Nephron progenitor cell (in vitro differentiated cells): Measurements from ENCODE around the gene RAMP1.

ENCODE experiments used
- DNase-seq: peaks from one replicate; pipeline ENCODE4 v3.0.0; 2021
- H3K27ac Mint-ChIP-seq: 2 replicates; pipeline ENCODE4 v1.8.0; 2021; ENCODE audit warnings: mild to moderate bottlenecking, moderate library complexity, mixed read lengths
- H3K27me3 Mint-ChIP-seq: 2 replicates; pipeline ENCODE4 v1.8.0; 2021; ENCODE audit warnings: mild to moderate bottlenecking, low read depth, mixed read lengths; ENCODE audit not compliant: poor library complexity
- H3K36me3 Mint-ChIP-seq: 2 replicates; pipeline ENCODE4 v1.8.0; 2021; ENCODE audit warnings: low read depth, mixed read lengths
- H3K4me1 Mint-ChIP-seq: 2 replicates; pipeline ENCODE4 v1.8.0; 2021; ENCODE audit warnings: mixed read lengths
- H3K4me3 Mint-ChIP-seq: 2 replicates; pipeline ENCODE4 v1.8.0; 2021; ENCODE audit warnings: mild to moderate bottlenecking, moderate library complexity, mixed read lengths
- H3K9me3 Mint-ChIP-seq: 2 replicates; pipeline ENCODE4 v1.8.0; 2021; ENCODE audit warnings: mild to moderate bottlenecking, moderate library complexity, mixed read lengths
- CTCF ChIP-seq: fragments of 200-600 bp; sonication (generic); IDR thresholded peaks from 2 replicates; pipeline ENCODE4 v1.5.0; 2021; ENCODE audit warnings: antibody characterized with exemption

The RAMP1 gene

GRCh38 chr2:237896507-237896892, 37.1 kb downstream of the RAMP1 start:
- H3K27ac Mint-ChIP-seq, result peak overlapping the region; percentile 48
- TF ChIP-seq CTCF, result no peak
- no peaks in the 10 kb centered on the region for H3K9me3 Mint-ChIP-seq

DNA sequence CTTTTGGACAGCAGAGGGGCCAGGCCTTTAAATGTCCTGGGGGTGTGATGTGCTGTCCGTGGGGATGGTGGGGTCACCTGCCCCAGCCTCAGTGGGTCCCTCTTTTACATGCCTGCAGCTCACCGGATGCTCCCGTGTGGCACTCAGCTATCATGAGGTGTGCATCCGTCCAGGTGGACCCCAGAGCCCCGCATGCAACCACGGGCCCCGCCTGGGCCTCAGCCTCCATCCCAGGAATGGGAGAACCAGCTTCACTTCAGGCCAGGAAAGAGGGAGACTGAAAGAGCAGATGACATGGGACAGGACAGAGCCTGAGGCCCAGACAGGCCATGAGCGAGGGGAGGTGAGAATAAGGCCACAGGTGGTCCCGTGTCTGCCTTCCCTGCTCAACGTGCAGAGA, 37.5 kb downstream of the RAMP1 start:
- H3K4me3 Mint-ChIP-seq, result no peak overlapping the region
- peaks cover 19% of the 10 kb centered on the region for H3K4me1 Mint-ChIP-seq
- no peak for TF ChIP-seq CTCF
- DNase-seq, result no peak
- H3K27ac Mint-ChIP-seq, result no peak overlapping the region
- H3K36me3 Mint-ChIP-seq, result no peaks in the 10 kb centered on the region
- no peaks in the 10 kb centered on the region for H3K9me3 Mint-ChIP-seq
- H3K27me3 Mint-ChIP-seq, result peaks cover 5% of the 10 kb centered on the region

More at GRCh38 chr2:237896507-237896892, 37.1 kb downstream of the RAMP1 start:
- Mint-ChIP-seq H3K36me3 (no peaks in the 10 kb centered on the region), H3K4me3 (no peak overlapping the region), H3K27me3 (peaks cover 7% of the 10 kb centered on the region), H3K4me1 (peaks cover 19% of the 10 kb centered on the region)
- DNase-seq, result no peak

- H3K4me1 Mint-ChIP-seq, result peaks cover 14% of the 10 kb centered on the region
- H3K9me3 Mint-ChIP-seq, result no peaks in the 10 kb centered on the region
- H3K27me3 Mint-ChIP-seq, result no peaks in the 10 kb centered on the region
- no peak overlapping the region for H3K4me3 Mint-ChIP-seq
- no peaks in the 10 kb centered on the region for H3K36me3 Mint-ChIP-seq
- no peak for DNase-seq
- H3K27ac Mint-ChIP-seq, result no peak overlapping the region
- TF ChIP-seq CTCF, result no peak
Measured at GRCh38 chr2:237898057-237898414, 38.6 kb downstream of the RAMP1 start.

GRCh38 chr2:237900891-237901831, 41.7 kb downstream of the RAMP1 start:
- no peaks in the 10 kb centered on the region for H3K27me3 Mint-ChIP-seq
- H3K36me3 Mint-ChIP-seq, result no peaks in the 10 kb centered on the region
- no peak for DNase-seq
- TF ChIP-seq CTCF, result no peak
- peaks cover 8% of the 10 kb centered on the region for H3K4me1 Mint-ChIP-seq
- no peak overlapping the region for H3K4me3 Mint-ChIP-seq
- peaks cover 4% of the 10 kb centered on the region for H3K9me3 Mint-ChIP-seq
- no peak overlapping the region for H3K27ac Mint-ChIP-seq

- peaks cover 3% of the 10 kb centered on the region for H3K36me3 Mint-ChIP-seq
- no peaks in the 10 kb centered on the region for H3K27me3 Mint-ChIP-seq
- H3K27ac Mint-ChIP-seq, result no peak overlapping the region
- DNase-seq, result no peak
- peaks cover 8% of the 10 kb centered on the region for H3K4me1 Mint-ChIP-seq
- H3K9me3 Mint-ChIP-seq, result peaks cover 9% of the 10 kb centered on the region
- H3K4me3 Mint-ChIP-seq, result no peak overlapping the region
- TF ChIP-seq CTCF, result no peak
Measured at GRCh38 chr2:237901932-237902850, 42.8 kb downstream of the RAMP1 start.
